Head of caudate nucleus (tissue), 42 donors: ENCODE results near the gene CYGB.

Experiments
- DNase-seq, 42 donors: peaks; one replicate each; pipeline versions ENCODE4 v3.0.0 to v3.0.0-alpha.2; 2020 to 2021; ENCODE audit warnings: mixed read lengths in 7 of 42
- intact Hi-C: fragments of 100-400 bp; cut with DNase I; formaldehyde crosslinking; loops from one replicate; pipeline ENCODE4 v1.15.0; 2022

The CYGB gene

DNA sequence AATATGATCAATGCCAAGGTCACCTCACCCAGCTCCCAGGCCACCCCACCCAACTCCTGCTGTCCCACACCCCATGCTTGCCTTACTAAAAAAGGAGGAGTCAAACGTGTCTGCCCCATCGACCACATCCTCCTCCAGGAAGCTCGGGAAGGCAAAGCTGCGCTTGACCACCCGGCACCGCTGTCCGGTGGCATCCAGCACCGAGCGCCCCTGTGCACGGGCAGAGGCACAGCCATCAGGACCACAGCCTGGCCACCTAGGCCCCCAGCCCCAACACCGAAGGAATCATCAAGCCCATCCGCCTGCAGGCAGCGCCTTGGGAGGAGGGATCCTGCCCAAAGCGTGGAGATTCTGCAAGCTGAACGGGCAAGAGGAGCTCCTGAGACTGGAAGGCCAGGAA lies 59.9 kb downstream of the CYGB start:
- intact Hi-C loops = no loop called here
- DNase-seq = no peak
